Panc1 (cell line): ENCODE measurements around the gene B4GALT6. TPM values are rescaled to one million over a fixed set of nuclear protein-coding genes. Genes with fewer than 3 reads are reported as not detected.

Experiments used
- ATAC-seq: fragments of 200-7000 bp; cut with Tn5 transposase; 2 replicates; pipeline ENCODE4 v1.9.1; 2020; ENCODE audit warnings: mild to moderate bottlenecking, moderate library complexity
- BruUV-seq: library from RNA; stranded (reverse); fragments of 400-500 nt; replicated peaks from 2 replicates; lab custom pipeline; 2021; lab: Mats Ljungman, UMichigan
- CTCF ChIA-PET: fragments of 300-600 bp; sonication (Branson Sonifier 250); formaldehyde crosslinking; loops from one replicate; lab custom pipeline; 2022; ENCODE audit warnings: antibody characterized with exemption; lab: Charles Lee
- POLR2A ChIA-PET: fragments of 300-600 bp; sonication (Branson Sonifier 250); formaldehyde crosslinking; loops from one replicate; lab custom pipeline; 2022; ENCODE audit warnings: antibody characterized with exemption; lab: Charles Lee
- DNase-seq: peaks from one replicate; pipeline ENCODE4 v3.0.0-alpha.2; 2010; ENCODE audit warnings: low read depth, low spot score
- H3K27ac ChIP-seq: 2 replicates; pipeline ENCODE4 v1.5.1; 2011; ENCODE audit warnings: mild to moderate bottlenecking, low read length, inconsistent platforms
- H3K27me3 ChIP-seq: fragments of 200-500 bp; sonication (Bioruptor generic); 2 replicates; pipeline ENCODE4 v1.6.0; 2014; ENCODE audit warnings: low read length, inconsistent platforms; ENCODE audit not compliant: control insufficient read depth, insufficient read depth
- H3K36me3 ChIP-seq: fragments of 200-500 bp; sonication (Bioruptor generic); 2 replicates; pipeline ENCODE4 v1.5.1; 2014; ENCODE audit warnings: inconsistent platforms, mild to moderate bottlenecking, low read length, moderate library complexity; ENCODE audit not compliant: control insufficient read depth, insufficient read depth
- H3K4me1 ChIP-seq: 2 replicates; pipeline ENCODE4 v1.5.1; 2011; ENCODE audit warnings: inconsistent platforms, mild to moderate bottlenecking, low read length, moderate library complexity; ENCODE audit not compliant: control insufficient read depth, insufficient read depth
- H3K4me3 ChIP-seq, 2 experiments: 2 replicates each; pipeline ENCODE4 v1.5.1; 2011 to 2012; ENCODE audit warnings: low read depth in 2 of 2, low read length in 2 of 2, mild to moderate bottlenecking in 2 of 2, inconsistent platforms in 1 of 2, moderate library complexity in 1 of 2
- H3K9me3 ChIP-seq: fragments of 200-500 bp; sonication (Bioruptor generic); 2 replicates; pipeline ENCODE4 v1.5.1; 2014; ENCODE audit warnings: low read depth, mild to moderate bottlenecking, inconsistent platforms, low read length, moderate library complexity; ENCODE audit not compliant: control insufficient read depth, insufficient read depth
- POLR2AphosphoS5 ChIP-seq: IDR thresholded peaks from 2 replicates; pipeline ENCODE4 v1.6.1; 2012; ENCODE audit warnings: mild to moderate bottlenecking, low read depth, low read length, moderate library complexity
- SIN3A ChIP-seq: IDR thresholded peaks from 2 replicates; pipeline ENCODE4 v1.6.1; 2012; ENCODE audit warnings: low read depth, mild to moderate bottlenecking, low read length, moderate library complexity, borderline replicate concordance; ENCODE audit not compliant: insufficient read depth
- TCF7L2 ChIP-seq: IDR thresholded peaks from 2 replicates; pipeline ENCODE4 v1.6.1; 2011; ENCODE audit warnings: mild to moderate bottlenecking, low read depth, low read length, inconsistent platforms
- in situ Hi-C: cut with HindIII; loops from 2 replicates; pipeline ENCODE4 v1.10.0; 2016; ENCODE audit warnings: low sequenced_read_pairs, low pct_unique_long_range_greater_than_20kb
- intact Hi-C: fragments of 100-400 bp; cut with micrococcal nuclease; formaldehyde crosslinking; loops from one replicate; pipeline ENCODE4 v1.10.0; 2022; ENCODE audit not compliant: unreplicated experiment
- total RNA-seq: library from RNA; stranded (reverse); gene quantifications from one replicate; pipeline ENCODE4 v1.2.1, GENCODE V29; 2021; ENCODE audit not compliant: unreplicated experiment
- TF ChIP-seq, protein P1 (sequence below): fragments of 450-650 bp; IDR thresholded peaks from 2 replicates; pipeline ENCODE4 v1.5.1; 2017; ENCODE audit warnings: mild to moderate bottlenecking
- TF ChIP-seq, protein P2 (sequence below), 2 experiments: IDR thresholded peaks; 2 replicates each; pipeline ENCODE4 v1.6.1; 2011 to 2012; ENCODE audit warnings: low read depth in 2 of 2, control low read depth in 1 of 2, low read length in 1 of 2, mild to moderate bottlenecking in 1 of 2, moderate library complexity in 1 of 2; ENCODE audit not compliant: insufficient read depth in 1 of 2

B4GALT6 gene
- total RNA-seq, 1 experiment from 2014 or later = 36.3 TPM

GRCh38 chr18:31649449-31649848 is 34.9 kb downstream of the B4GALT6 start:
- H3K9me3 ChIP-seq = no peaks in the 10 kb centered on the region
- H3K27me3 ChIP-seq = no peaks in the 10 kb centered on the region
- DNase-seq (no peak), ATAC-seq (no peak)
- no peak overlapping the region for H3K4me3 ChIP-seq
- POLR2A ChIA-PET = no interaction called here
- CTCF ChIA-PET = no interaction called here
- no TSS peak for BruUV-seq
- H3K36me3 ChIP-seq = no peaks in the 10 kb centered on the region
- H3K4me1 ChIP-seq = peaks cover 23% of the 10 kb centered on the region
- intact Hi-C loops = no loop called here
- H3K27ac ChIP-seq = peak overlapping the region; percentile 51; the same call in 1 of the 2 replicates
- TF ChIP-seq TCF7L2 = no peak
- TF ChIP-seq, protein P1, sequence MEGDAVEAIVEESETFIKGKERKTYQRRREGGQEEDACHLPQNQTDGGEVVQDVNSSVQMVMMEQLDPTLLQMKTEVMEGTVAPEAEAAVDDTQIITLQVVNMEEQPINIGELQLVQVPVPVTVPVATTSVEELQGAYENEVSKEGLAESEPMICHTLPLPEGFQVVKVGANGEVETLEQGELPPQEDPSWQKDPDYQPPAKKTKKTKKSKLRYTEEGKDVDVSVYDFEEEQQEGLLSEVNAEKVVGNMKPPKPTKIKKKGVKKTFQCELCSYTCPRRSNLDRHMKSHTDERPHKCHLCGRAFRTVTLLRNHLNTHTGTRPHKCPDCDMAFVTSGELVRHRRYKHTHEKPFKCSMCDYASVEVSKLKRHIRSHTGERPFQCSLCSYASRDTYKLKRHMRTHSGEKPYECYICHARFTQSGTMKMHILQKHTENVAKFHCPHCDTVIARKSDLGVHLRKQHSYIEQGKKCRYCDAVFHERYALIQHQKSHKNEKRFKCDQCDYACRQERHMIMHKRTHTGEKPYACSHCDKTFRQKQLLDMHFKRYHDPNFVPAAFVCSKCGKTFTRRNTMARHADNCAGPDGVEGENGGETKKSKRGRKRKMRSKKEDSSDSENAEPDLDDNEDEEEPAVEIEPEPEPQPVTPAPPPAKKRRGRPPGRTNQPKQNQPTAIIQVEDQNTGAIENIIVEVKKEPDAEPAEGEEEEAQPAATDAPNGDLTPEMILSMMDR = no peak
- TF ChIP-seq, protein P2, sequence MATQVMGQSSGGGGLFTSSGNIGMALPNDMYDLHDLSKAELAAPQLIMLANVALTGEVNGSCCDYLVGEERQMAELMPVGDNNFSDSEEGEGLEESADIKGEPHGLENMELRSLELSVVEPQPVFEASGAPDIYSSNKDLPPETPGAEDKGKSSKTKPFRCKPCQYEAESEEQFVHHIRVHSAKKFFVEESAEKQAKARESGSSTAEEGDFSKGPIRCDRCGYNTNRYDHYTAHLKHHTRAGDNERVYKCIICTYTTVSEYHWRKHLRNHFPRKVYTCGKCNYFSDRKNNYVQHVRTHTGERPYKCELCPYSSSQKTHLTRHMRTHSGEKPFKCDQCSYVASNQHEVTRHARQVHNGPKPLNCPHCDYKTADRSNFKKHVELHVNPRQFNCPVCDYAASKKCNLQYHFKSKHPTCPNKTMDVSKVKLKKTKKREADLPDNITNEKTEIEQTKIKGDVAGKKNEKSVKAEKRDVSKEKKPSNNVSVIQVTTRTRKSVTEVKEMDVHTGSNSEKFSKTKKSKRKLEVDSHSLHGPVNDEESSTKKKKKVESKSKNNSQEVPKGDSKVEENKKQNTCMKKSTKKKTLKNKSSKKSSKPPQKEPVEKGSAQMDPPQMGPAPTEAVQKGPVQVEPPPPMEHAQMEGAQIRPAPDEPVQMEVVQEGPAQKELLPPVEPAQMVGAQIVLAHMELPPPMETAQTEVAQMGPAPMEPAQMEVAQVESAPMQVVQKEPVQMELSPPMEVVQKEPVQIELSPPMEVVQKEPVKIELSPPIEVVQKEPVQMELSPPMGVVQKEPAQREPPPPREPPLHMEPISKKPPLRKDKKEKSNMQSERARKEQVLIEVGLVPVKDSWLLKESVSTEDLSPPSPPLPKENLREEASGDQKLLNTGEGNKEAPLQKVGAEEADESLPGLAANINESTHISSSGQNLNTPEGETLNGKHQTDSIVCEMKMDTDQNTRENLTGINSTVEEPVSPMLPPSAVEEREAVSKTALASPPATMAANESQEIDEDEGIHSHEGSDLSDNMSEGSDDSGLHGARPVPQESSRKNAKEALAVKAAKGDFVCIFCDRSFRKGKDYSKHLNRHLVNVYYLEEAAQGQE (IDR thresholded peaks at IDR 0.05; ENCODE audit: insufficient read depth in 1 of 2, low read depth in 2 of 2, low read length in 1 of 2) = no peak
- no peak for TF ChIP-seq SIN3A
- no peak for TF ChIP-seq POLR2AphosphoS5
- in situ Hi-C loops = no loop called here

GRCh38 chr18:31648966-31649429 is 35.4 kb downstream of the B4GALT6 start:
- H3K4me1 ChIP-seq = peaks cover 23% of the 10 kb centered on the region
- peak; percentile 98 for ATAC-seq

More at GRCh38 chr18:31648966-31649429, 35.4 kb downstream of the B4GALT6 start:
- H3K27ac ChIP-seq = peak overlapping the region; percentile 51; the same call in 1 of the 2 replicates
- no TSS peak for BruUV-seq
- TF ChIP-seq, protein P1 = no peak
- no peak for TF ChIP-seq POLR2AphosphoS5
- TF ChIP-seq SIN3A = no peak
- no peak for TF ChIP-seq TCF7L2
- TF ChIP-seq, protein P2 (IDR thresholded peaks at IDR 0.05; ENCODE audit: insufficient read depth in 1 of 2, low read depth in 2 of 2, low read length in 1 of 2) = no peak
- H3K36me3 ChIP-seq = no peaks in the 10 kb centered on the region; the same call in 1 of the 2 replicates
- CTCF ChIA-PET = no interaction called here
- H3K4me3 ChIP-seq = no peak overlapping the region
- no peaks in the 10 kb centered on the region for H3K9me3 ChIP-seq
- H3K27me3 ChIP-seq = no peaks in the 10 kb centered on the region
- in situ Hi-C loops = no loop called here
- DNase-seq = peak; percentile 27
- POLR2A ChIA-PET = no interaction called here
- intact Hi-C loops = no loop called here
